ENCODE data around the gene OPRL1.
"Not testable (repeated sequence)": the region's sequence is repeated elsewhere in the genome, so short reads cannot be mapped to it uniquely, and the experiment has no call there.

Gene OPRL1

GRCh38 chr20:64088586-64088985 lies 8.7 kb downstream of the OPRL1 start:
- not testable (repeated sequence) for DNase-seq

DNA sequence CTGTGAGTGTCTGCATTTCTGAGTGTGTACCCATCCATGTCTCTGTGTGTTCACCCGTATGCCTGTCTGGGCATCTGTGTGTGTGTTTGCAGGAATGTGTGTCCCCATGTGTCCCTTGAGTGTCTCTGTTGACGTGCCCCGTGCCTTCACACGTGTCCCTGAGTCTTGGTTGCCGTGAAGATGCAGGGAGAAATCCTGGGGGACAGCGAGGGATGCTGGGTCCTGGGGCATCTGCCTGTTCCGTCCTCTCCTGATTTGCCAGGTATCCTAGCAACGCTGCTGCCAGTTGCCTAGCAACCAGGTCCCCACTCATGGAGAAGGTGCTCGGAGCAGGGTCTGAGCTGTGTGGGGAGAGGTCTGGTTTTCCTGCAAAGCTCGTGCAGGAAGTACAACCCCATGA lies 10.3 kb downstream of the OPRL1 start:
- no peak for DNase-seq

DNA sequence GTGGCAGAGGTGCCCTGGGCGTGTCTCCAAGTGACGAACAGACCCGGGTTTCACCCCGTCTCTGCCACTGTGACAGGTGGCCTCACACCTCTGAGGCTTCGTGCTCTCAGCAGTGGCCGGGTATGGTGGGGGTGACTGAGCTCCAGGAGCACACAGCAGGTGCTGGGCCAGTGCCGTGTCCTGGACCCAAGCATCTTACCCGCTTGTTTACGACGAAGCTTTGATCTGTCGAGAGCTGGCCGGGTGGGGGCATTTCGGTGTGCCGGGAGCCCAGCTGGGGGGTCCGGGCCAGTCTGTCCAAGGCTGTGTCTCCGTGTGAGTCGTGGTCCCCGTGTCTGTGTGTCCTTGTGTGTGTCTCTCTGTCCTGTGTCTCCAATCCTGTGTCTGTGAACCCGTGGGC lies 11.5 kb downstream of the OPRL1 start:
- no peak for DNase-seq

GRCh38 chr20:64091770-64092169 lies 11.9 kb downstream of the OPRL1 start:
- no peak for DNase-seq

GRCh38 chr20:64092258-64093012 lies 12.6 kb downstream of the OPRL1 start:
- no peak for DNase-seq

- DNase-seq = no peak
These were observed 13.2 kb downstream of the OPRL1 start for GRCh38 chr20:64093013-64093503.

- DNase-seq = no peak
These were observed 15.6 kb downstream of the OPRL1 start for GRCh38 chr20:64095455-64095854.

DNA sequence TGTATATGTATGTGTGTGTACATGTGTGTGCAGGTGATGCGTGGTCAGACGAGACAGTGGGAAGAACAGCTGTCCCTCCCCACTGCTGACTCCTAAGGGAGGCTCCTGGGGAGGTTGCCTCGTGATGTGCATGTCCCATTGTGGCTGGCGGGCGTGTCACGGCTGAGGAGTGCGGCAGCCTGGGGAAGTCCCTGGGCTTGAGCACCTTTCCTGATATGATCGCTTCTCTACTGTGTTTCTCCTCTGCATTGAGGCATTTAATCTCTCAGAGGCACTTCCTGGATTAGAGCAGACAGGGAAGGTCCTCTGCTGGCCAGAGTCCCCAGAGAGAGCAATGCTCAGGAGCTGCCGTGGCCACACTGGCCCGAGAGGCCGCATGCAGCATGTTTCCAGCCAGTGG lies 16.0 kb downstream of the OPRL1 start:
- no peak for DNase-seq

DNA sequence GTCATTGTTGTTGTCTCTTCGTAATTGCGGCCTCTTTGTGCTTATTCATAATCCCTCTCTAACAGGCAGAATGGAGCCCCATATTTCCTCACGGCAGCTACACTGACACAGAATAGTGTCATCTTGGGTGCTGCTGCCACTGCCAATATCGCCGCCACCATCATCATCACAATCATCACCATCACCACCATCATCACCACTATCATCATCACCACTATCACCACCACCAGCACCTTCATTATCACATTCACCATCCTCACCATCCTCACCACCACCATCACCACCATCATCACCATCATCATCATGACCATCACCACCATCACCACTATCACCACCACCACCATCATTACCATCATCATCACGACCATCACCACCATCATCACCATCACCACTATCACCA lies 16.7 kb downstream of the OPRL1 start:
- no peak for DNase-seq

DNA sequence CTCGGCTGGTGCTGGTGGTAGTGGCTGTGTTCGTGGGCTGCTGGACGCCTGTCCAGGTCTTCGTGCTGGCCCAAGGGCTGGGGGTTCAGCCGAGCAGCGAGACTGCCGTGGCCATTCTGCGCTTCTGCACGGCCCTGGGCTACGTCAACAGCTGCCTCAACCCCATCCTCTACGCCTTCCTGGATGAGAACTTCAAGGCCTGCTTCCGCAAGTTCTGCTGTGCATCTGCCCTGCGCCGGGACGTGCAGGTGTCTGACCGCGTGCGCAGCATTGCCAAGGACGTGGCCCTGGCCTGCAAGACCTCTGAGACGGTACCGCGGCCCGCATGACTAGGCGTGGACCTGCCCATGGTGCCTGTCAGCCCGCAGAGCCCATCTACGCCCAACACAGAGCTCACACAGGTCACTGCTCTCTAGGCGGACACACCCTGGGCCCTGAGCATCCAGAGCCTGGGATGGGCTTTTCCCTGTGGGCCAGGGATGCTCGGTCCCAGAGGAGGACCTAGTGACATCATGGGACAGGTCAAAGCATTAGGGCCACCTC lies 18.7 kb downstream of the OPRL1 start:
- no peak for DNase-seq

DNA sequence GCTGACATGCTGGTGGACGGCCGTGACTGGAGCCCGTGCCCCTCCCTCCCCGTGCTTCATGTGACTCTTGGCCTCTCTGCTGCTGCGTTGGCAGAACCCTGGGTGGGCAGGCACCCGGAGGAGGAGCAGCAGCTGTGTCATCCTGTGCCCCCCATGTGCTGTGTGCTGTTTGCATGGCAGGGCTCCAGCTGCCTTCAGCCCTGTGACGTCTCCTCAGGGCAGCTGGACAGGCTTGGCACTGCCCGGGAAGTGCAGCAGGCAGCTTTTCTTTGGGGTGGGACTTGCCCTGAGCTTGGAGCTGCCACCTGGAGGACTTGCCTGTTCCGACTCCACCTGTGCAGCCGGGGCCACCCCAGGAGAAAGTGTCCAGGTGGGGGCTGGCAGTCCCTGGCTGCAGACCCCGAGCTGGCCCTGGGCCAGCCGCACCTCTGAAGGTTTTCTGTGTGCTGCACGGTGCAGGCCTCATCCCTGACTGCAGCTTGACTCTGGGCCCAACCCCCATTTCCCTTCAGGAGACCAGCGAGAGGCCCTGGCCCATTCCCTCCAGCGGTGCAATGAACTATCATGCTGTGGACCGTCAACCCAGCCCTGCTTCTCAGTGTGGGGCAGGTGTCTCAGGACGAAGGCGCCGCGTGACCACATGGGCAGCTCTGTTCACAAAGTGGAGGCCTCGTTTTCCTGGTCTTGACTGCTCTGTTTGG lies 19.4 kb downstream of the OPRL1 start:
- DNase-seq = no peak

- peak; percentile 95 for DNase-seq
These were observed 20.1 kb downstream of the OPRL1 start for GRCh38 chr20:64099880-64100565.

DNA sequence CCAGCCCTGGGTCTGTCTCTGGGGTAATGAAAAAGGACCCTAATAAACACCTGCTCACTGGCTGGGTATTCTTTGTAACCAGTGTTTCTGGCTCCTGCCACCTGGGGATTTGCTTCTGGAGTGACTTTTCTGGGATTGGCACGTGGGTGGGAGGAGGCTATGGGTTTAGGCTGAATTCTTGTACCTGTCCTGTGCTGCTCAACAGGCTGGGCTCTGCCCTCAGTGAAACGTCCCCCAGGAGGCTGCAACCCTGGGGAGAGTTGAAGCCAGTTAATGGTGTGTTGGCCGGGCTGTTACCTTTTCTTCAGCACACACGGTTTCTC lies 20.6 kb downstream of the OPRL1 start:
- DNase-seq = no peak

GRCh38 chr20:64100946-64101688 lies 21.2 kb downstream of the OPRL1 start:
- DNase-seq = no peak

DNA sequence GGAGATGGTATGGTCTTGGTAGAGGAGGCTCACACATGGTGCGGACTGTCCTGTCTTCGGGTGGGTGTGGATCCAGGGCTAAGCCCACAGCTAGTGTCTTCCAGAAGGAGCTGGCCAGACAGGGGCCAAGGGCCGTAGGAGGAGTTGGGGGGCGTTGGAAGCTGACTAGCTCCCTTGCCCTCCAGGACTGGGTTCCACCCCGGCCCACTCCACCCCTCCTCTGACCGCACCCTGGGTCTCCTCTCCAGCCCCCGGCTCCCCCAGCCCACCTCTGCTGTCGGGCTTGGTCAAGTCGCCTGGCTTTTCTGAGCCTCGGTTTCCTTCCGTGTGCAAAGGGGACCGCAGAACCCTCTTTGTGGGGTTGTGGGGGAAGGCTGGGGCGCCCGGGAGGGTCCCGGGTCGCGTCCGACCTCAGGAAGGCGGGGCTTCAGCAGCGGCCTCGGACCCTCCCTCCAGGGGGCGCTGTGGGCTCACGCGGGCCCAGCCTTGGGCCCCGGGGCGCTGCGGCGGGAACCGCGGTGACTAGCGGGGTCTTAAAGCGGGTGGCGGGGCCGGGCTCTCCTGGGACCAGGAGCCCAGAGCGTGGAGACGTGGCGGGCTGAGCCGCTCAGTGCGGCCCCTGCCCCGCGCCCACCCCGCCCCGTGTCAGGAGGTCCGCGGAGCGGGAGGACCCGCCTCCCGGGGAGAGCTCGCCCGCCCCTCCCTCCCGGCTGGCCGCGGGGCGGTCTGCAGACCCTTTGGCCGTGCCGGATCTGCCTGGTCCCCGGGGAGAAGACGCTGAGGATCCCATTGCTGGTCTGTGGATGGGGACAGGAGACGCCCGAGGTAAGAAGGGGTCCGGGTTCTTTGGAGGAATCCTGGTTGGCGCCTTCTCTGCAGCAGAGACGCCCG lies 22.1 kb downstream of the OPRL1 start:
- no peak for DNase-seq

- DNase-seq = no peak
These were observed 22.9 kb downstream of the OPRL1 start for GRCh38 chr20:64102647-64103354.

GRCh38 chr20:64103871-64104666 lies 24.2 kb downstream of the OPRL1 start:
- no peak for DNase-seq

- no peak for DNase-seq
These were observed 25.0 kb downstream of the OPRL1 start for GRCh38 chr20:64104667-64105451.

GRCh38 chr20:64105846-64106434 lies 26.1 kb downstream of the OPRL1 start:
- DNase-seq = no peak
